ENCODE results near the gene LRRC61.
A peak's percentile ranks its signal among the peaks of the same experiment; 100 is the strongest.

Gene LRRC61

GRCh38 chr7:150358433-150358832, 35.3 kb downstream of the LRRC61 start:
- DNase-seq: no peak

- DNase-seq: no peak
Measured at GRCh38 chr7:150358988-150359621, 36.0 kb downstream of the LRRC61 start.

DNA sequence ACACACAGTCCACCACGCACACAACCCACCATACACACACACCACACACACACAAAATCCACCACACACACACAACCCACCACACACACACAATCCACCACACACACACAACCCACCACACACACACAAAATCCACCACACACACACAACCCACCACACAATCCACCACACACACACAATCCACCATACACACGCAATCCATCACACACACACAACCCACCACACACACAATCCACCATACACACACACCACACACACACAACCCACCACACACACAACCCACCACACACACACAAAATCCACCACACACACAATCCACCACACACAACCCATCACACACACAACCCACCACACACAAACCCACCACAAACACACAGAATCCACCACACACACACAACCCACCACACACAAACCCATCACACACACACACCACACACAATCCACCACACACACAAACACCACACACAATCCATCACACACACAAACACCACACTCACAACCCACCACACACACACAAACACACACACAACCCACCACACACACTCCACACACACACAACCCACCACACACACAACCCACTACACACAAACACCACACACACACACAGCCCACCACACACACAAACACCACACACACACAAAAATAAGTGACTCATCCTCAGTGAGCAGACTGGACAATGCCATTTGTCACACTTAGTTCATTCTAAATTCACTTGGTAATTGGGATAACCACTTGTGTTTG, 36.6 kb downstream of the LRRC61 start:
- DNase-seq: no peak

GRCh38 chr7:150360363-150361058, 37.4 kb downstream of the LRRC61 start:
- DNase-seq: no peak

DNA sequence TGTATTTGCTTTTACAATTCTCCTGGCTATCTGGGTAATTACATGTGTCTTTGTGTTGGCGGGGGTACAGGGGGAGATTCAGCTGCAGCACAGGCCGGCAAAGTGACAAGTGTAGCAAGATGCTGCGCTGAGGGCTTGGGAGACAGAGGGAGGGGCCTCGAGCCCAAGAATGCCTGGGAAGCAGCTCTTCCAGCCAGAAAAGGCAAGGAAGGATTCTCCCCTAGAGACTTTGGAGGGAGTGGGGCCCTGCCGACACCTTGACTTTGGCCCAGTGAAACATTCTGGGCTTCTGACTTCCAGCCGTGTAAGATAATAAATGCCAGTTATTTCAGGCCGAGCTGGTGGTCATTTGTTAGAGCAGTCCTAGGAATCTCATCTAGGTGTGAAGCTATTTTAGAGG, 38.2 kb downstream of the LRRC61 start:
- DNase-seq: no peak

GRCh38 chr7:150361807-150362621, 38.9 kb downstream of the LRRC61 start:
- no peak for DNase-seq

DNA sequence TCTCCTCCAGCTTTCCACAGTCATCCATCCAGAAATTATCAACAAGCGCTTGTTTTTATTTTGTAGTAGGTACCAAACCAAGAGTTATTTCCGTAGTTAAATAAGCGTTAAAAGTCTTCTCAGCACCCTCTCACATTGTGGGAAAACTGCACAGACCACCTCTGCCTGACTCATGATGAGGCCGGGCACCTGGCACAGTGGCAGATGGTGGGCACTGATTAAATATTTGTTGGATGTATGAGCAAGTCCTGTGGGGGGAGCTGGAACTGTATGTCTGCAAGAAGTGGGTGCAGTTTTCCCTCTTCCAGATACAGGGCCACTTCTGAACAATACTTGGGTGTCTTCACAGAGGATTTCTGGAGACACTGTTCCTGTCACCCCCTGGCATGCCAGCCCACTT, 40.2 kb downstream of the LRRC61 start:
- no peak for DNase-seq

DNA sequence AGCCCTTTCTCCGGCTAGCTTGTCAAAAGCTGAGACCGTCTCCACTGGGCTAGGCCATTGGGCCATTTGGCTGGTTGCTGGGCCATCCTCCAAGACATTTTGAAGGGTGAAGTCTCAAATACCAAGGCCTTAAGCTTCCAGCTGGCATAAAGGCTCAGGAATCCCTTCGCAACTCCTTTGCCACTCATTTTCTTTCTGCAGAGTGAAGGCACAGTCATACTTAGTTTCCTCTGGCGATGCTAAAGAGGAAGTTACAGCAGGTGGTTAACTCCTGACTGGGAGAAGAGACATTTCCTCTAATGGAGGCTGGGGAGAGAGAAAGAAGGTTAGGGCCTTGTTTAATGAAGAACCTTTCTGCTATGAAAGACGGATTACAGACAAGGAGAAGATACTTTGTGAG, 40.7 kb downstream of the LRRC61 start:
- DNase-seq: no peak

- DNase-seq: no peak
Measured at GRCh38 chr7:150365194-150365593, 42.0 kb downstream of the LRRC61 start.

DNA sequence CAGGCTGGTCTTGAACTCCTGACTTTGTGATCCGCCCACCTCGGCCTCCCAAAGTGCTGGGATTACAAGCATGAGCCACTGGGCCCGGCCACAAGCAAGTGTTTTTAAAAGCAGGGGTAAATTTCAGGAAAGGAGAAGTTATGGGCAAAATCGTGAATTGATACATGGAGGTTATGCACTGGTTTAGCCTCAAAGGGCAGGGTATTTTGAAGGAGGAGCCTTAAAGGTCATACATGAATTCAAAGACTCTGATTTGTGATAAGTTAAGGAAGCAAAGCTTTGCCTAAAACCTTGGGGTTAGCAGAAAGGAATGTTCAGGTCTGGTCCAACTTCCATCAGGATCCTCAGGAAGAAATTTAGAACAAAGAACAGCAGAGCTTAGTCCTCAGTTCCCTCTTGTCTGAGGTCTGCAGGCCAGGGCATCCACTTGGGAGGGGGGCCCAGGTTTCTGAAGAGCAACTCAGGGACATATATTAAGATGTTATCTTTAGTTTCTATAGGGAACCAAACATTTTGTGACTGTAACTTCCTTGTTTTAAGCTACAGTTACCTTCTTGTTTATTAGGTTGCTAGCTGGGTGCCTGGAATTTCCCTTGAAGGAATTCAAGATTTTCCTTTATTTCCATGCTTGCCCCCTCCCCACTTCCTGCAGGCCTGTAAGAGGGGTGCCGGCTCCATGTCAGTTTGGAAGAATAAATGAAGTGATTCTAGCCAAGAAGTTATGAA, 42.7 kb downstream of the LRRC61 start:
- no peak for DNase-seq

DNA sequence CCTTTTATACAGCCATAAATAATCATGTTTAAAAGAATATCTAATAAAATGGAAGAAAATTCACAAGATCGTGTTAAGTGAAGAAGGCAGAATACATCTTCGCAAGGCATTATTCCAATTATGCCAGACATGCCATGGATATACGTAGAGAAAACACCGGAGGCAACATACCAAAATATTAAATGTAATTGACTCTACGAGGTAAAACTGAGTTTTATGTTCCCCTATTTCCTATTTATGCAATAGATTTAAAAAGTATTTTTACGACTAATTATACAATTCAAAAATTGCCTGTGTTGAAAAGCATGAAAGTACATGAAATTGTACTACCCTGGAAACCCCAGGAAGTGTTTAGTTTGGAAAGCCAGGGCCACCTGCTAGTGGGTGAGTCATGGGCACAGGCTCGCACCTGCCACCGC, 44.5 kb downstream of the LRRC61 start:
- no peak for DNase-seq

DNA sequence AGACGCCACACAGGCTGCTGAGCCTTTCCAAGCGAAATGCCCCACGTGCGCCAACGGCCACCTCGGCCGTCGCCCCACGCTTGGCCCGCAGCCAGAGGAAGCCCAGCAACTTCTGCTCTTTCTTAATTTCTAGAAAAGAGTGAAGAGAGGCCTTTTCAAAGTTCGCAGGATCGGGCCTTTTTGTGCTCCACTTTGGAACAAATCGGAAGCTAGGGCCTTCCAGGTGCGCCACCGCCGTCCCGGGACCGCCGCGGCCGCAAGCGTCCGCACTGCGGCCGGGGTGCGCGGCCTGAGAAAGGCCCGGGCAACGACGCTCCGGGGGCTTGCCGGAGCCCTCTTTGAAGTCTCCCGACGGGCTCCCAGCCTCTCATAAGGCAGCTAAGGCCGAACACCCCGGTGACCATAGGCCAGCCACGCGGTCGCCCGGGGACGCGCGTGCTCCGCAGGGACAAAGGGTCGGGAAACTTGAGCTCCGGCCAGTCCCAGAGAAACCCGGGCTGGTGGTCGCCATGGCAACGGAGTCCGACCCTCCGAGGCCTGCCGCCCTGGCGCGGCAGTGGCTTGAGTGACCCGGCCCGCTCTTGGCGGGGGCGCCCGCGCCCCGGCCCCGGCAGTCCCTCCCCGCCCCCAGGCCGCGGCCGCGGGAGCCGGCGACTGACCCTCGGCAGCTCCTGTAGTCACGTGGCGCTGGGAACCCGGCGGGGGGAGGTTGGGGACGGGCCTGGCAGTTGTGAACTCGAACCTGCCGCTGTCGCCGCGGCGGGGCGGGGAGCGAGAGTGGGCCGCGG, 45.1 kb downstream of the LRRC61 start, which contains the start of gene REPIN1:
TSS of gene REPIN1 (plus strand) at position 727 of the 788 bp plus-strand sequence. CDS start 890 bp downstream, outside the sequence.
- DNase-seq: peak; percentile 59

DNA sequence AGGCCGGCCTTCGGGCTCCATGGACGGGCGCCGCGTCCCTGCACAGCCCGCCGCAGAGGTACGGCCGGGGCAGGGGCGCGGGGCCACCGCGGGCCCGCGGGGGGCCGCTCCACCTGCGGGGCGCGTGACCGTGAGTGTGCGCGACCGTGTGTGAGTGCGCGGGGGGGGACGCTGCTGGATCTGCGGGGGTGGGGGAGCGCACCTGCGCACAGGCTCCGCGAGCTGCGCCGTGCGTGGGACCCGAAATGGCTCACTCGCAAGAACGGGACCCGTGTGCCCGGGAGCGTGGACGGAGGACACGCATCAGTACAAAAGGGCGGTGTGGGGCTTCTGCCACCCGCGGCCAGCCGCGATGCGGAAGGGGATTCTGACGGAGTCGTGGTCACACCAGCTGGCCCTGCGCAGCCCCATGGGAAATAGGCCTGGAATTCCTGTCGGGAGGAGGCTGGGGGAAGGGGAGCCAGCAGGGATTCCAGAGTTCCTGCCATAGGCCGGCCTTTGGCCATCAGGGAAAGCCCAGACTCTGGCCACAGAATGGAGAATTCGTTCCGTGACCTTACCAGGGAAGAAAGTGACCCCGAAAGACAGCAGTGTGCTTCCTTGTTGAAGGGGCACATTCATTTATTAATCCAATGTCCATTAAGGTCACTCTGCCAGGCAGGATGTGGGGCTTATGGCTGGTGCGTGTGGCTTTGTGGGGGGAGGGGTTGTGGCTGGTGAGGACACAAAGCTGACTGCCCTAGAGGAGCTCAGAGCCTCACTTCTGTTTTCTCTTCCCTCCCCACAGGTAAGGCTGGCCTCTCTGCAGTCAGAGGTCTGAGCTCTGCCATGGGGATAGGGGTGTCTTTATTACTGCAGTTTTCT, 46.0 kb downstream of the LRRC61 start:
- DNase-seq: no peak

DNA sequence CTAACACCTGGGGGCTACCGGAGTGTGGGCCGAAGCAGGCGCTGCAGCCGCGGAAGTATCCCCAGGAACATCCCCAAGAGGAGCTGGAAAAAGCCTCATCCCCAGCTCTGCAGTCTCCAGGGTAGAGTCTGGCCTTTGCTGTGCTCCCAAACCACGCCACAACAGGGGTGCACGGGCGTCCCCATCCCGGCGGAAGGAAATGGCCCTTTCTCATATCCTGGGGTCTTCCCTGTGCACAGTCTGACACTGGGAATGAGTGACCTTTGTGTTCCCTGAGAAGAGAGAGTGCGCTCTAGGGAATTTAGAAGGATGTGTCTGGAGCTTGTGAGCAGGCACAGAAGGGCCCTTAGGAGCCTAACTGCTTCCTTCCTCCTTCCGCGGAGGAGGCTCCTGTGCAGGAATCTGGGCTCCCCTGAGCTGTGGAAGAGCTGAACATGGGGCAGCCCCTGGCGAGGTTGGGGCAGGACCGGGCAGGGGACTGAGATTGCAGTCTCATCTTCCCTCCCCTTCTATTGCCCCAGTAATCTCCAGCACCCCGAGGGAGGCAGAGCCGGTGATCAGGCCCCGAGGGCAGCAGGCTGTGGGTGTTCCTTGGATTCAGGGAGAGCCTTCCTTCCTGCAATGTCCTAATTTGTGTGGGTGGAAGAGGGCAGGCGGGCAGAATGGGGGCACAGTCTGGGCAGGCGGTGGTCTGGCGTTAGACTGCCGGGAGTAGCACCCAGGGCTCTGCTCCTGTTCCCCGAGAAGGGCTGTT, 46.8 kb downstream of the LRRC61 start:
- DNase-seq: no peak

DNA sequence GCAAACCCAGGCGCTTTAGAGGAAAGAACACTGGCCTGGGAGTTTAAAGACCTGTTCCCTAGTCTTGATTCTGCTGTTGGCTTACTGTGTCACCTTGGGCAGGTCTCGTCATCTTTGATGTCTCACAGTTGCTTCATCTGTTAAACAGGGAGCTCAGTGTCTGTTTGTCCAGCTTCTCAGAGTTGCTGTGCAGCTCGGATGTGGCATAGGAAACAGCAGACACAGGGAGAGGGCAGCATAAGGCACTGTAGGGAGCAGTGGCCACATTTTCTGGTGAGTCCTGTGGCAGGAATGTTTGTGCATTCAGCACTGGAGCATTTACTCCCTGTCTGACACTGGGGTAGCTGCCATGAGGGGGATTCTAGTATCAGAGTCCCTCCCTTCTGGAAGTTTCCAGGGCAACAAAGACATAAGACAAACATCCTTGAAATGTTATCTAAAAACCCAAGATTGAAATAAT, 47.5 kb downstream of the LRRC61 start:
- DNase-seq: no peak

DNA sequence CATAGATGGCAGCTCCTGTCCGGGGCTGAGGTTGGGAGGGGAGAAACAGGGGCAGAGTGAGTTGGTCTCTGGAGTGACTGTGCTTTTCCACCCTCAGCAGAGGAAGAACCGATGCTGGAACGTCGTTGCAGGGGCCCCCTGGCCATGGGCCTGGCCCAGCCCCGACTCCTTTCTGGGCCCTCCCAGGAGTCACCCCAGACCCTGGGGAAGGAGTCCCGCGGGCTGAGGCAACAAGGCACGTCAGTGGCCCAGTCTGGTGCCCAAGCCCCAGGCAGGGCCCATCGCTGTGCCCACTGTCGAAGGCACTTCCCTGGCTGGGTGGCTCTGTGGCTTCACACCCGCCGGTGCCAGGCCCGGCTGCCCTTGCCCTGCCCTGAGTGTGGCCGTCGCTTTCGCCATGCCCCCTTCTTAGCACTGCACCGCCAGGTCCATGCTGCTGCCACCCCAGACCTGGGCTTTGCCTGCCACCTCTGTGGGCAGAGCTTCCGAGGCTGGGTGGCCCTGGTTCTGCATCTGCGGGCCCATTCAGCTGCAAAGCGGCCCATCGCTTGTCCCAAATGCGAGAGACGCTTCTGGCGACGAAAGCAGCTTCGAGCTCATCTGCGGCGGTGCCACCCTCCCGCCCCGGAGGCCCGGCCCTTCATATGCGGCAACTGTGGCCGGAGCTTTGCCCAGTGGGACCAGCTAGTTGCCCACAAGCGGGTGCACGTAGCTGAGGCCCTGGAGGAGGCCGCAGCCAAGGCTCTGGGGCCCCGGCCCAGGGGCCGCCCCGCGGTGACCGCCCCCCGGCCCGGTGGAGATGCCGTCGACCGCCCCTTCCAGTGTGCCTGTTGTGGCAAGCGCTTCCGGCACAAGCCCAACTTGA, 48.2 kb downstream of the LRRC61 start:
- DNase-seq: no peak

GRCh38 chr7:150371996-150372270, 48.8 kb downstream of the LRRC61 start:
- no peak for DNase-seq

- DNase-seq: no peak
Measured at GRCh38 chr7:150372271-150373048, 49.3 kb downstream of the LRRC61 start.
